GM04503 (cell line): ENCODE results near the gene BLCAP.

Source experiments
- DNase-seq: peaks from one replicate; pipeline ENCODE4 v3.0.0-alpha.2; 2012; ENCODE audit warnings: low read depth

BLCAP gene

GRCh38 chr20:37529214-37529967 lies 1.7 kb upstream of the BLCAP start:
- no peak for DNase-seq

DNA sequence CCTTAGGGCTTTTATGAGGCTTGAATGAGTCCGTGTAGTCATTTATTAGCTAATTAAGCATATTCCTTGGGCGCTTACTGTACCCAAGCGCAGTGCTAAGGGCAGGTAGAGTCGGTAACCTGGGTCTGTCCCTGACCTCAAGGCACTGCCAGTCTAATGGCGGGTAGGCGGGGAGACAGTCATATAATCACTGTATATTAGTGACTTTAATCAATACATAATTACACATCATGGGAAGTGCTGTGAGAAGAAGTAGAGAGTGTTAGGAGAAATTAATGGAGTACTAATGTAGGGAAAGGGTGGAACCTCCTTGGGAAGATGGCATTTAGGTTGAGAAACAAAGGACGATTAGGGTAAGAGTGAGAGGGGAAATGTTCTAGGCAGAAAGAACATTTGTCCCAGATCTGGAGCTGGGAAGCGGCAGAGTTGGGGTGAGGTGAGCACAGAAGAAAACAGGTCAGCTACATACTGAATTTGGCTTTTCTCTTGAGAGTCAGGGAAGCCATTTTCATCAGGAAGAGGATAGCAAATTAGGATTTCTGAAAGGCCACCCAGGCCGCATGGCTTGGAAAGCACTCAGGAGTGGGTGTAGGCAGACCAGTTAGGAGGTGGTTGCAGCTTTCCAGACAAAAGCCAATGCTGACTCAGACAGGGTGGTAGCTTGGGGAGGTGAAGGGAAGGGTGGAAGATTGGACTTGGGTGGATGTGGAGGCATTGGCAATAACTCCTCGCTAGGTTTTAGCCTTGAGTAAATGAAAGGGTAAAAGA lies 954 bp upstream of the BLCAP start:
- no peak for DNase-seq

GRCh38 chr20:37526839-37527637 lies 638 bp downstream of the BLCAP start:
- DNase-seq = no peak

DNA sequence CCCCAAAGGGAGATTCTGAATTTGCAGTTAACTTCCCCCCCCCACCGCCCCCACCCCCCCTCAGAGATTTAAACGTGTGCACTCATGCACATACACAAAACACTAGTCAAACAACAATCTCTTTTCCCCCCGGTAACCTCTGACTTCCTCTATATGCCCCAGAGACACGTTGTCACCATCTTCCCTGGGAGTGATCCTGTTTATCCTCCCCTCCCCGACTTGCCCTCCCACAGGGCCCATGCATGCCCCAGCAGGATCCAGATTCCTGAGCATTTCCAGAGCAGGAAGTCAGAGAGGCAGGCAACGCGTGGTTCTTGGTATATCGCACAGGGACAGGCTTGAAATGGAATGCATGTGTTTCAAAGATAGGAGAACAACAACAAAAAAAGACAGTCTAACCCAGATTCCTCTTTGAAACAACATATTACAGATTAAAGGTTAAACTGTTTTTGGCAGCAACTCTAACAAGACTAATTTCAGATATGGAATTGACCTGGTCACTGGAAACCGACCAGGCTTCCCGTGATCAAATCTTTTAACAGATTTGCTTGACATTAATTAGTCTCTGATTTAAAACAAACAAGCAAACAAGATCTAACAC lies 1.3 kb downstream of the BLCAP start:
- no peak for DNase-seq

DNA sequence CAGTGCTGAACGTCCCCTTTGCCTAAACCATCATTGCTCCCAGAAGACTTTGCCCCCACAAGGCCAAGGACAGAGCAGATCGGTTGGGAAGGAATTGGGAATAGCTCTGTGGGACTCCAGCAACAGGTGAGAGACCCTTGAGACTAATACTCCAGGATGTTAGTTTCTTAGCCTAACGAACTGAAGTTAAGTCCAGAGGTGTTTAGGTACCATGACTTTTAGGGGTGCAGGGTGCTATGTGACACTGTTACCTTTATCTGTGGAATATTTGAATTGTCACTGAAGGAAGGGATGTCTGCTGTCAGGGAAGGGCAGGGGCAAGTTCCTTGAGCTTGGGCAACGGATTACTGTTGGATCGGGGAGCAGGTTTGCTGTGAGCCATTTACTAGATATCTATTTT lies 1.9 kb downstream of the BLCAP start:
- no peak for DNase-seq

- no peak for DNase-seq
Measured at GRCh38 chr20:37524859-37525708, 2.6 kb downstream of the BLCAP start.

- DNase-seq = no peak
Measured at GRCh38 chr20:37523911-37524700, 3.6 kb downstream of the BLCAP start.

DNA sequence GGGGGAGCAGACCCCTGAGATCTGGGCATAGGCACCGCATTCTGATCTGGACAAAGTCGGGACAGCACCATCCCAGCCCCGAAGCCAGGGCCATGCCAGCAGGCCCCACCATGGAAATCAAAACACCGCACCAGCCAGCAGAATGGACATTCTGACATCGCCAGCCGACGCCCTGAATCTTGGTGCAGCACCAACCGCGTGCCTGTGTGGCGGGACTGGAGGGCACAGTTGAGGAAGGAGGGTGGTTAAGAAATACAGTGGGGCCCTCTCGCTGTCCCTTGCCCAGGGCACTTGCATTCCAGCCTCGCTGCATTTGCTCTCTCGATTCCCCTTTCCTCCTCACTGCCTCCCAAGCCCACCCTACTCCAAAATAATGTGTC lies 4.7 kb downstream of the BLCAP start:
- no peak for DNase-seq

DNA sequence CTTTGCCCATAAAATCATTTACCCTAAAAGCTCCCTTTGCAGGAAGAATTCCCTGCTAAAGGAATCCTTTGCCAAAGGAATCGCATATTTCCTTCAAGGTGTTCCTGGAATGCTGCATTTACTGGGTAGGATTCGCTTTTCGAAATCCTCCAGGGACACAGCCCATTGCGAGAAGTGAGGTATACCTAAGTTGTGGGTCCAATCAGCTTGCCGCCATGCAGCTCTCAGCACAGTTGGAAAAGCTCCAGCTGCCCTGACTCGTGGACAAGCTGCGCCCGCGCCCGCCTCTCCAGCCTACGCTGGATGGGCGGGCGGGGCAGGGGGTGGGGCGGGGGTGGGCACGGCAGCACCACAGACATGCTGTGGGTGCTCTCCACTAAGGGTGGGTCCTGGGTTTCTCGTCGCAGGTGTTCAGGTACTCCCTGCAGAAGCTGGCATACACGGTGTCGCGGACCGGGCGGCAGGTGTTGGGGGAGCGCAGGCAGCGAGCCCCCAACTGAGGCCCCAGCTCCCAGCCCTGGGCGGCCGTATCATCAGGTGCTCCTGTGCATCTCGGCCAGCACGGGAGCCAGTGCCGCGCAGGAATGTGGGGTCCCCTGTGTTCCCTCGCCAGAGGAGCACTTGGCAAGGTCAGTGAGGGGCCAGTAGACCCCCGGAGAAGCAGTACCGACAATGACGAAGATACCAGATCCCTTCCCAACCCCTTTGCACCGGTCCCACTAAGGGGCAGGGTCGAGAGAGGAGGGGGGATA lies 5.2 kb downstream of the BLCAP start:
- no peak for DNase-seq

DNA sequence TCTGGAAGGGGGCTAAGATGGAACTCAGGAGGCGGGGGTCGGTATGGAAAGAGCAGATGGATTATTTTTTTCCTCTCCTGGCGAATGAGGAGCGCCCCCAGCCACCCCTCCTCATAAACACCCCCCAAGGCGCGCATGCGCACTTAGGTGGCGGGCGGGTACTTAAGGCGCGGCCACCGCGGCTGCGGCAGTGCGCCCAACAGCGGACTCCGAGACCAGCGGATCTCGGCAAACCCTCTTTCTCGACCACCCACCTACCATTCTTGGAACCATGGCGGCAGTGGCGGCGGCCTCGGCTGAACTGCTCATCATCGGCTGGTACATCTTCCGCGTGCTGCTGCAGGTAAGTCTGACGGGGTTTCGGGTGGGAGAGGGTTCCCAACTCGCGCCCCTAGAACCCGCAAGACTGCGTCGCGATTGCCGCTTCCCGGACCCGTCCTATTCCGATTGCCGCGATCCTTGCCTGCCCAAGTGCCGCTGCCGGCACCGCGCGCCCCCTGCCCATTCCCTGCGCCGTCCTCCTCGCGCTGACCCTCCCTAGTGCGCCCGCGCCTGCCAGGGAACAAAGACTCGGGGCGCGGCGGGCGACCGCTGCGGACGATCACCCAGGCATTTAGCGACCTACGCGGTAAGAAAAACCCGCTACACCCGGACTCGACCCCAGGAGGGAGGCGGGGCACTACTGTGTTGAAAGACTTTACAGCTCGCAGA lies 6.5 kb downstream of the BLCAP start, which contains the start of gene NNAT:
Gene NNAT, plus strand, starts transcription at position 190 of the 711 bp plus-strand sequence. Its CDS starts 82 bp downstream, at position 272.
- DNase-seq = no peak

- DNase-seq = no peak
Measured at GRCh38 chr20:37520419-37520955, 7.2 kb downstream of the BLCAP start.

DNA sequence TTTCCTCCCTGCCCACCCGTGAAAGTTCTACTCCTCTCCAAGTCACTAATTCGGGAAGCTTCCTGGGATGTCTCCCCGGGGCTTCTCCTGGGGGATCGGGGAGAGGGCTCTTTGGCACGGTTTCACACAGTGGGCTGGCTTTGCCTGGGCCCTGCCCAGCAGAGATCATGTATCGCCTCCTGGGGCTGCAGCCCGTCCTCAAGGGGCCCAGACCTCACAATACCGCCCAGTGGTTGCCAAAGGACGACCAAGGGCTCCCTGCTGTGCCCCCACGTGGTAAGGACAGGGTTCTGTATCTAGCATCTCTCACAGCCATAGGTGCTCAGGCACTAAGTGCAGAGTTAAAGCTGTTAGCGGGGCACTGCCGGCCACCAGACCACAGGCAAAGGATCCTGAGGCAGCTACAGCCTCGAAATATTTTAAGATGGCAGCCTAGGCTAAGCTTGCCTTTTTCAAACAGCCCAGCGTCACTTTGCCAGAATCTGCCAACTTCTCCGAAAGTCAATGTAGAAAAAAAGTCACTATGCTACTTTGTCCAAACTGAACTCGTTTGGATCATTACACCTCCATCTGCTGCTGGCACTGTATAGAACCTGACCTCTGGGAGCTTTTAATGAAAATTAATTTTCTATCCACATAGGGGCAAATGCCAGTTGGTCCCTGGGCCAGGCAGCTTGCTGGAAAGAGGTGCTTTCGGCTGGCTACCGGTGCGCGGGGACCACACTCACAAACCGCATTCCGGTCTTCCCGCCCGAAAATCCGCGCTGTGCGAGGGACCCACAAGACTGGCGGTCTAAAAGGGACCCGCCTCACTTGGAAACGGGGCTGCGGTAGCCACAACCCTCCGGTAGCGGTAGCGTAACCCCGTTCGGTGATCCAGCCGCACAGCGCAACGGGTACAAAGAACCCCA lies 7.9 kb downstream of the BLCAP start:
- DNase-seq = no peak

GRCh38 chr20:37518606-37519507 lies 8.8 kb downstream of the BLCAP start:
- DNase-seq = no peak

GRCh38 chr20:37518059-37518458 lies 9.6 kb downstream of the BLCAP start:
- no peak for DNase-seq

GRCh38 chr20:37516811-37517750 lies 10.6 kb downstream of the BLCAP start:
- DNase-seq = no peak
